ENCODE results near the gene IKZF5. TPM values are rescaled to one million over a fixed set of nuclear protein-coding genes. Genes with fewer than 3 reads are reported as not detected.

IKZF5 gene
- total and polyA plus RNA-seq, 5 donors = 5.7 to 15.0 (median 12.3) TPM

DNA sequence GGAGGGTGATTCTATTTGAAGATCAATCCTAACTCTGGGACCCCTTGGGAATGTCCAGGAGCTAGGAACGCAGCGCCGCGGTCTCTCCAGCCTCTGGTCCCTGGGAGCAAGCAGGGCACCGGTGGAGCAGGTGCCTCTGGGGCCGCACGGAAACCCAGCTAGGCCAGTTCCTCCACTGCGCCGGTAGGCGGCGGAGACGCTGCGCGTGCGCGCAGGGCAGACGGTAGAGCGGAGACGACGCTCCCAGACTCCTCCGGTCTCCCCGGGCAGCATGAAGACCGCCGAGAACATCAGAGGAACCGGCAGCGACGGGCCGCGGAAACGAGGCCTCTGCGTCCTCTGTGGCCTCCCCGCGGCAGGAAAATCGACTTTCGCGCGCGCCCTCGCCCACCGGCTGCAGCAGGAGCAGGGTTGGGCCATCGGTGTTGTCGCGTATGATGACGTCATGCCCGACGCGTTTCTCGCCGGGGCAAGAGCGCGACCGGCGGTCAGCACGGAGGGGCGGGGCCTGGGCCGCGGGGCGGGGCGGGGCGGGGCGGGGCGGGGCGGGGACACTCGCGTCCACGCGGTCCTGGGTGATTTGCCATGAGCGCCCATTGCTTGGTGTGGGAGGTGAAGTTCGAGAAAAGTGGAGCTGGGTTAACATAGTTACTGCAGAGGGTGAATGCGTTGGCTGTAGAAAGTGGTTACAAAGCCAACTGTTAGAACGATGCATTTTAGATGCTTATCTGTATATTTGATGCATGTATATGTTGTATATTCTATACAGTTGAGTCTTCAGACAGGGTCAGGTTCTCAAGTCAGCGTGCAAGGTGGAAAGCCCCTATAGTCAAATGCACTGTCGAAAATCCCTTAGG is 28.2 kb downstream of the IKZF5 start, which contains the start of gene PSTK:
Gene PSTK, plus strand, starts transcription at position 193 of the 857 bp plus-strand sequence. Its CDS starts 79 bp downstream, at position 272.
- DNase-seq = peak; percentile 94 to 98 (median 97)
- peak within 1 kb of the TSS; percentile 44 for H3K4me3 ChIP-seq (ENCODE audit: low read length)
- intact Hi-C loops (cut with DNase I) = no loop called here
- no peaks in the 10 kb centered on the region for H3K27me3 ChIP-seq (ENCODE audit: control insufficient read depth, insufficient read depth)
- H3K4me1 ChIP-seq (ENCODE audit: control insufficient read depth, insufficient read depth, low read length) = no peaks in the 10 kb centered on the region
- H3K9me3 ChIP-seq (ENCODE audit: control insufficient read depth, low read length) = no peaks in the 10 kb centered on the region
- peak; percentile 99 for ATAC-seq
- WGBS = under 1% methylated on average over 73 of the region's 73 CpGs
- H3K27ac ChIP-seq (ENCODE audit: low read length) = peak within 1 kb of the TSS; percentile 64

DNA sequence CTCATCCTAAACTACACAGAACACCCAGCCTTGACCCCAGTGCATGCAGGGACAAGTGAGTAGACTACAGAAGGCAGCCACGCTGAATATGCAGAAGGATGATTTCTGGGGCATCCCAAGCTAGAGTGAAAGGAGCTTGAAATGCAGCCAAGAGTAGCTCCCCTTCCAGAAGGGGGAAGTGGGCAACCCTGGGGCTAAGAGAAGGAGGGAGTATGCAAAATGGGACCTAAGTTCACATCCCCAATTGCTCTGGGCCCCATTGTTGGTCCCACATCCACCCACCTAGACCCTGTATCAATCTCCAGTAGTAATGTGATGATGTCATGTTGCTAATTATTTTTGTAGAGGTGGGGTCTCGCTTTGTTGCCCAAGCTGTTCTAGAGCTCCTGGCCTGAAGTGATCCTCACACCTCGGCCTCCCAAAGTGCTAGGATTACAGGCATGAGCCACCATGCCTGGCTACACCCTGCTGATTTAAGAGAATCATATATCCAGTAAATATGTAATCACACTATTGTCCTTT is 34.0 kb downstream of the IKZF5 start:
- DNase-seq = no peak
- Histone ChIP-seq H3K27ac (ENCODE audit: low read length) (no peak overlapping the region), H3K9me3 (ENCODE audit: control insufficient read depth, low read length) (no peaks in the 10 kb centered on the region), H3K4me3 (ENCODE audit: low read length) (no peak overlapping the region), H3K27me3 (ENCODE audit: control insufficient read depth, insufficient read depth) (no peaks in the 10 kb centered on the region), H3K4me1 (ENCODE audit: control insufficient read depth, insufficient read depth, low read length) (no peaks in the 10 kb centered on the region)
- WGBS = 86% methylated on average over 3 of the region's 3 CpGs
- ATAC-seq = no peak
- intact Hi-C loops (cut with DNase I) = no loop called here

DNA sequence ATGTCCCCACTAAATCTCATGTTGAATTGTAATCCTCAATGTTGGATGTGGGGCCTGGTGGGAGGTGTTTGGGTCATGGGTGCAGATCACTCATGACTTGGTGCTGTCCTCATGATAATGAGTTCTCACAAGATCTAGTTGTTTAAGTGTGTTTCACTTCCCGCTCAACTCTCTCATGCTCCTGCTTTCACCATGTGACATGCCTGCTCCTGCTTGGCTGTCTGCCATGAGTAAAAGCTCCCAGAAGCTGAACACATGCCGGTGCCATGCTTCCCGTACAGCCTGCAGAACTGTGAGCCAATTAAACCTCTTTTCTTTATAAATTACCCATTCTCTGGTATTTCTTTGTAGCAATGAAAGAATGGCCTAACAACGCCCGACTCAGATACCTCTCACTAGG is 34.6 kb downstream of the IKZF5 start:
- Histone ChIP-seq H3K27ac (ENCODE audit: low read length) (no peak overlapping the region), H3K4me1 (ENCODE audit: control insufficient read depth, insufficient read depth, low read length) (no peaks in the 10 kb centered on the region), H3K27me3 (ENCODE audit: control insufficient read depth, insufficient read depth) (no peaks in the 10 kb centered on the region), H3K4me3 (ENCODE audit: low read length) (no peak overlapping the region), H3K9me3 (ENCODE audit: control insufficient read depth, low read length) (no peaks in the 10 kb centered on the region)
- intact Hi-C loops (cut with DNase I) = no loop called here
- DNase-seq (no peak), ATAC-seq (no peak)
- 52% methylated on average over 5 of the region's 5 CpGs for WGBS

DNA sequence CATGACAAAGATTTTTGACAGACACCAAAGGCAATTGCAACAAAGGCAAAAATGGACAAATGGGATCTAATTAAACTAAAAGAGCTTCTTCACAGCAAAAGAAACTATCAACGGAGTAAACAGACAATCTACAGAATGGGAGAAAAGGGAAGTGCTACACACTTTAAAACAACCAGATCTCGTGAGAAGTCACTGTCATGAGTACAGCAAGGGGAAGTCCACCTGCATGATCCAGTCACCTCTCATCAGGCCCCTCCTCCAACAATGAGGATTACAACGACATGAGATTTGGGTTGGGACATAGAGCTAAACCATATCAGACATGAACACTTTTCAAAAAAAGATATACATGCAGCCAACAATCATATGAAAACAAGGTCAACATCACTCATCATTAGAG is 39.9 kb downstream of the IKZF5 start:
- no peaks in the 10 kb centered on the region for H3K27me3 ChIP-seq (ENCODE audit: control insufficient read depth, insufficient read depth)
- intact Hi-C loops (cut with DNase I) = no loop called here
- no peak overlapping the region for H3K4me3 ChIP-seq (ENCODE audit: low read length)
- 70% methylated on average over 3 of the region's 3 CpGs for WGBS
- no peaks in the 10 kb centered on the region for H3K9me3 ChIP-seq (ENCODE audit: control insufficient read depth, low read length)
- ATAC-seq = no peak
- no peaks in the 10 kb centered on the region for H3K4me1 ChIP-seq (ENCODE audit: control insufficient read depth, insufficient read depth, low read length)
- no peak overlapping the region for H3K27ac ChIP-seq (ENCODE audit: low read length)
- DNase-seq = no peak

- Histone ChIP-seq H3K4me1 (ENCODE audit: control insufficient read depth, insufficient read depth, low read length) (no peaks in the 10 kb centered on the region), H3K9me3 (ENCODE audit: control insufficient read depth, low read length) (no peaks in the 10 kb centered on the region), H3K4me3 (ENCODE audit: low read length) (no peak overlapping the region), H3K27me3 (ENCODE audit: control insufficient read depth, insufficient read depth) (no peaks in the 10 kb centered on the region), H3K27ac (ENCODE audit: low read length) (no peak overlapping the region)
- no peak for ATAC-seq
- no peak for DNase-seq
- intact Hi-C loops (cut with DNase I) = no loop called here
Observed at GRCh38 chr10:122966879-122967278, 41.7 kb downstream of the IKZF5 start.

DNA sequence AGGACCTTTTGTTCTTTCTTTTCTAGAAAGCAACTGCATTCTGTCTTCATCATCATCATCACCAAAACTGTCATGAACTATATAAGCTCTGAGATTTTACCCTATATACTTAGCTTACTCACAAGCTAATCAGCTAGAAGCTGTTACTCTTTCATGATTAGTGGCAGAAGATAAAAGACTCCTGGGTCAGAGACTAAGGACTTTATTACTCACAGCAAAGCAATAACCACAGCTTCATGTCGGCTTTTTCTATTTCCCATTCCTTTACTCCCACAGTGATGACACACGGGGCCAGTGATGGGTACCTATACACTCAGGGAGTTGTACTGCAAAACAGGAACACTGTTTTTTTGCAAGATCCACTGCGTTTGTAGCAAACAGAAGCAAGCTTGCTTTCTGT is 46.2 kb downstream of the IKZF5 start:
- intact Hi-C loops (cut with DNase I) = no loop called here
- Histone ChIP-seq H3K27ac (ENCODE audit: low read length) (no peak overlapping the region), H3K27me3 (ENCODE audit: control insufficient read depth, insufficient read depth) (no peaks in the 10 kb centered on the region), H3K4me3 (ENCODE audit: low read length) (no peak overlapping the region), H3K4me1 (ENCODE audit: control insufficient read depth, insufficient read depth, low read length) (no peaks in the 10 kb centered on the region), H3K9me3 (ENCODE audit: control insufficient read depth, low read length) (no peaks in the 10 kb centered on the region)
- DNase-seq = no peak
- 73% methylated on average over 3 of the region's 3 CpGs for WGBS
- ATAC-seq = no peak

- H3K27ac ChIP-seq (ENCODE audit: low read length) = no peak overlapping the region
- intact Hi-C loops (cut with DNase I) = no loop called here
- H3K9me3 ChIP-seq (ENCODE audit: control insufficient read depth, low read length) = no peaks in the 10 kb centered on the region
- 74% methylated on average over 5 of the region's 5 CpGs for WGBS
- H3K27me3 ChIP-seq (ENCODE audit: control insufficient read depth, insufficient read depth) = no peaks in the 10 kb centered on the region
- ATAC-seq (no peak), DNase-seq (no peak)
- H3K4me1 ChIP-seq (ENCODE audit: control insufficient read depth, insufficient read depth, low read length) = no peaks in the 10 kb centered on the region
- no peak overlapping the region for H3K4me3 ChIP-seq (ENCODE audit: low read length)
Observed at GRCh38 chr10:122957474-122957873, 51.1 kb downstream of the IKZF5 start.

DNA sequence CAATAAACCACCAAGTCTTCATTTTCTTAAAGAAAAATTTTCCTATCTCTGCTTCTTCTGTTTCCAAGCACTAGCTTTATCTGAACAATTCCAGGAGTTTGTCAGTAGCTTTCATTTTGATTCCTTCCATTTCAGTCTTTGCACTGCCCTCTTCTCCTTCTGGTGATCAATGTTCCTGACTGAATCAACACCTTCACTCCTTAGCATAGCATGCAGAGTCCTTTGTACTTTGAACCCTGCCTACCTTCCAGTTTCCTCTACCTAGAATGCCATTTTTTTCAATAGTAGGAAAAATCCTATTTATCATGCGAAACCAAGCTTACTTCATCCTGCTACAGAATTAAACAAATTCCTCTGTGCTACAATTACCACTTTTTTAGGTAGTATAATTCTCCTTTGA is 52.7 kb downstream of the IKZF5 start:
- intact Hi-C loops (cut with DNase I) = no loop called here

DNA sequence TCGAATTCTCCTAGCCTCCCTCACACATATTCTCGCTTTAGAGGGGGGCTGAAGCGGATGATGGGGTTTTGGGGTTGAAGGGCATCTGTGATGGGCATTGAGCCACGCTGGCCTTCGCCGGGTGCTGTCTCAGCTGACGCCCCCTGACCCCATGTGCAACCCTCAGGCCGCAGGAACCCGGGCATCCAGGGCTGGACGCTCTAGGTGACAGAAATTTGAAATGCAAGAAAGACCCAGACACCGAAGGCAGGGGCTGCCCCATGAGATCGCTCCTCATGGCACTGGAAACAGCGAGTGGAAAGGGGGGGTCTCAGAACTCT is 53.9 kb downstream of the IKZF5 start:
- Histone ChIP-seq H3K27me3 (ENCODE audit: control insufficient read depth, insufficient read depth) (no peaks in the 10 kb centered on the region), H3K27ac (ENCODE audit: low read length) (no peak overlapping the region), H3K4me1 (ENCODE audit: control insufficient read depth, insufficient read depth, low read length) (no peaks in the 10 kb centered on the region), H3K4me3 (ENCODE audit: low read length) (peak overlapping the region; percentile 1), H3K9me3 (ENCODE audit: control insufficient read depth, low read length) (no peaks in the 10 kb centered on the region)
- ATAC-seq (no peak), DNase-seq (peak in 2 of 3 donors; percentile 17 to 58)
- WGBS = 65% methylated on average over 13 of the region's 13 CpGs
- intact Hi-C loops (cut with DNase I) = no loop called here

More for the DNA sequence above, 52.7 kb downstream of the IKZF5 start:
- no peaks in the 10 kb centered on the region for H3K9me3 ChIP-seq (ENCODE audit: control insufficient read depth, low read length)
- H3K4me1 ChIP-seq (ENCODE audit: control insufficient read depth, insufficient read depth, low read length) = no peaks in the 10 kb centered on the region
- DNase-seq (no peak), ATAC-seq (no peak)
- H3K27ac ChIP-seq (ENCODE audit: low read length) = no peak overlapping the region
- no peak overlapping the region for H3K4me3 ChIP-seq (ENCODE audit: low read length)
- no peaks in the 10 kb centered on the region for H3K27me3 ChIP-seq (ENCODE audit: control insufficient read depth, insufficient read depth)
- 96% methylated on average over 1 of the region's 1 CpG for WGBS

GRCh38 chr10:122953902-122954730 is 54.5 kb downstream of the IKZF5 start, which contains the start of gene C10orf88:
Gene C10orf88, minus strand, starts transcription at chr10:122954227. Its CDS starts 49 bp downstream, at chr10:122954178.
- 4% methylated on average over 77 of the region's 77 CpGs for WGBS
- Histone ChIP-seq H3K4me3 (ENCODE audit: low read length) (peak within 1 kb of the TSS; percentile 57), H3K27ac (ENCODE audit: low read length) (peak within 1 kb of the TSS; percentile 13), H3K27me3 (ENCODE audit: control insufficient read depth, insufficient read depth) (no peaks in the 10 kb centered on the region), H3K4me1 (ENCODE audit: control insufficient read depth, insufficient read depth, low read length) (no peaks in the 10 kb centered on the region), H3K9me3 (ENCODE audit: control insufficient read depth, low read length) (no peaks in the 10 kb centered on the region)
- intact Hi-C loops (cut with DNase I) = no loop called here
- peak; percentile 99 for DNase-seq
- ATAC-seq = peak; percentile 99

DNA sequence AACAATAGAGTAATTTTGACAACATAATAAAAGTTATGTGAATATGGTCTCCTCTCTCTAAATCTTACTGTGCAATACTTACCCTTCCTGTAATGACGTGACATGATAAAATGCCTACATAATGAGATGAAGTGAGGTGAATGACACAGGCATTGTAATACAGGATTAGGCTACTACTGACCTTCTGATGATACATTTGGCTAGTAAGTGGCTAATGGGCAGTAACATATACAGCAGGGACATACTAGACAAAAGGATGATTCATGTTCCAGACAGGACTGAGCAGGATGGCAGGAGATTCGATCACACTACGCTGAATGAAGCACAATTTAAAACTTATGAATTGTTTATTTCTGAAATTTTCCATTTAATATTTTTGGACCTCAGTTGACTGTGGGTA is 59.3 kb downstream of the IKZF5 start:
- Histone ChIP-seq H3K27me3 (ENCODE audit: control insufficient read depth, insufficient read depth) (no peaks in the 10 kb centered on the region), H3K4me3 (ENCODE audit: low read length) (no peak overlapping the region), H3K27ac (ENCODE audit: low read length) (no peak overlapping the region), H3K4me1 (ENCODE audit: control insufficient read depth, insufficient read depth, low read length) (no peaks in the 10 kb centered on the region), H3K9me3 (ENCODE audit: control insufficient read depth, low read length) (no peaks in the 10 kb centered on the region)
- 93% methylated on average over 3 of the region's 3 CpGs for WGBS
- no peak for DNase-seq
- no peak for ATAC-seq
- intact Hi-C loops (cut with DNase I) = no loop called here
